Measurements from ENCODE around the gene RAC2. TPM values are rescaled to one million over a fixed set of nuclear protein-coding genes. Genes with fewer than 3 reads are reported as not detected.

Gene RAC2
- total and polyA plus RNA-seq, 9 of the 15 experiments (the other 6 are each of a cell fraction or from before 2014, with no cell fraction given), result 22.7 to 103 (median 43.3) TPM

DNA sequence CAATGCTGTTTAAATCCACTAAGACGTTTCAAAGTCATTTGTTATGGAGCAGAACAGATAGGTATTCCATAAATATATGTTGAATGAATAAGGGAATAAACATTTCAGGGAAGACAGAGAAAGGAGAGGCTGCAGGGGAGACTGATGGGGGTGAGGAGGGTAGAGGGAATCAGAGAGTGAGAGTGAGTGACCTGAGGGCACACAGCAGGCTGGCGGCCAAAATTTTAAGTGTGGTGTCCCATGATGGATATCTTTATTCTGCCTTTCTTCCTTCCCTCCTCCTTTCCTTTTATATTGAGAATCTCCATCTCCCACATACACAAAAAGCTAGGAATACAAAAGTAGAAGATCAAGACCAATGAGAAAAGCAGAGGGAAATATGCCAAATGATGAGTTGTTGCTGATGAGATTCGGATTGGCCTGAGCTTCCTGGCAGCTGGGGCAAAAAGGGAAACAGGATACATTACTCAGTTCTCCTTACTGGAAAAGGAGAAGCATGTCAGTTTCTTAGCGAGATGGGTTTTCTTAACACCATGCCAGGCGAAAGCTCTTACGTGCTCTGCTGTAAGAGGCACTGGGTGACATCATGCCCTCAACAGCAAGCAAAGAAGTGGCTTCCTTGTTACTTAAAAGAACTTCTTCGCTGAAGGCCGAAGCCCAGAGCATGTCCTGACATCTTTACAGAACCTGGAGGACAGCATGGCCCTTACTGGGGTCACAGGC, 27.0 kb upstream of the RAC2 start:
- no peak overlapping the region for H2AFZ ChIP-seq (ENCODE audit: low read depth, low read length)
- intact Hi-C loops (cut with micrococcal nuclease) (no loop called here), in situ Hi-C loops (cut with MboI) (no loop called here)
- no TSS peak for BruUV-seq (replicated peaks)
- DNase-seq (ENCODE audit: extremely low read depth in 1 of 4, low spot score in 3 of 4) (no peak), FAIRE-seq (peak; percentile 42), ATAC-seq (no peak)
- no peak overlapping the region for H3K4me3 ChIP-seq
- H3K9ac ChIP-seq (ENCODE audit: insufficient read depth in 1 of 2, low read depth in 2 of 2, low read length in 2 of 2), result no peak overlapping the region
- ChIA-PET POLR2A (interaction anchor here (0.6 to 0.8 kb wide), 2 partner anchors 10 to 470 kb away, joined by 3 read pairs; no protein-coding TSS in a partner anchor), CTCF (ENCODE audit: low intra/inter-chr PET ratio) (no interaction called here)
- peaks cover 16 to 24% of the 10 kb centered on the region in 2 experiments for H3K4me1 ChIP-seq (replicated peaks in 1 of 2; ENCODE audit: control insufficient read depth in 2 of 2, insufficient read depth in 2 of 2, low read length in 2 of 2)
- no peaks in the 10 kb centered on the region; a peak in 1 of 5 replicates for H3K27me3 ChIP-seq (ENCODE audit: control insufficient read depth in 2 of 2, insufficient read depth in 2 of 2, low read length in 2 of 2)
- H3K9me3 ChIP-seq (replicated peaks; ENCODE audit: control insufficient read depth, insufficient read depth, low read depth, low read length), result no peaks in the 10 kb centered on the region
- H3K36me3 ChIP-seq (ENCODE audit: control insufficient read depth, insufficient read depth, low read length), result no peaks in the 10 kb centered on the region
- H3K27ac ChIP-seq (ENCODE audit: extremely low read depth, low read depth, low read length), result no peak overlapping the region
- H4K20me1 ChIP-seq (replicated peaks; ENCODE audit: control insufficient read depth, insufficient read depth, low read length), result no peaks in the 10 kb centered on the region
- WGBS (ENCODE audit: insufficient coverage, low coverage, missing lambda C conversion rate), result 28% methylated on average over 8 of the region's 8 CpGs
- no peaks in the 10 kb centered on the region for H3K9me1 ChIP-seq (ENCODE audit: control insufficient read depth, insufficient read depth, low read length)
- no peak overlapping the region for H3K4me2 ChIP-seq (ENCODE audit: insufficient read depth, low read length)
- no peaks in the 10 kb centered on the region for H3K79me2 ChIP-seq (ENCODE audit: control insufficient read depth, insufficient read depth, low read length)
- no peak for TF ChIP-seq ZKSCAN3 (CRISPR knock-in tag; IDR thresholded peaks at IDR 0.05)
- TF ChIP-seq ZC3H8 (IDR thresholded peaks at IDR 0.05), result no peak
- TF ChIP-seq, protein P1, sequence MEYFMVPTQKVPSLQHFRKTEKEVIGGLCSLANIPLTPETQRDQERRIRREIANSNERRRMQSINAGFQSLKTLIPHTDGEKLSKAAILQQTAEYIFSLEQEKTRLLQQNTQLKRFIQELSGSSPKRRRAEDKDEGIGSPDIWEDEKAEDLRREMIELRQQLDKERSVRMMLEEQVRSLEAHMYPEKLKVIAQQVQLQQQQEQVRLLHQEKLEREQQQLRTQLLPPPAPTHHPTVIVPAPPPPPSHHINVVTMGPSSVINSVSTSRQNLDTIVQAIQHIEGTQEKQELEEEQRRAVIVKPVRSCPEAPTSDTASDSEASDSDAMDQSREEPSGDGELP (CRISPR knock-in tag; IDR thresholded peaks at IDR 0.05; ENCODE audit: borderline replicate concordance), result no peak
- no peak for TF ChIP-seq FOXK1 (CRISPR knock-in tag; IDR thresholded peaks at IDR 0.05; ENCODE audit: borderline replicate concordance)
- TF ChIP-seq ADNP (tag; IDR thresholded peaks at IDR 0.05), result no peak
- no peak for TF ChIP-seq HDAC2 (IDR thresholded peaks at IDR 0.05)
- TF ChIP-seq KDM1A (IDR thresholded peaks at IDR 0.05), result peak in 1 of 2 experiments; percentile 20; a peak in 1 of 4 replicates
- no peak for TF ChIP-seq PRPF4 (IDR thresholded peaks at IDR 0.05; ENCODE audit: insufficient read depth, low read depth, low read length, poor library complexity, severe bottlenecking)
- TF ChIP-seq HNRNPLL (IDR thresholded peaks at IDR 0.05; ENCODE audit: low read depth, low read length, poor library complexity, severe bottlenecking), result no peak
- TF ChIP-seq STAT5A (IDR thresholded peaks at IDR 0.05; ENCODE audit: borderline replicate concordance, low read length), result no peak
- TF ChIP-seq RBM25 (IDR thresholded peaks at IDR 0.05; ENCODE audit: low read depth, low read length, severe bottlenecking), result peak; percentile 75
- TF ChIP-seq KDM2B (CRISPR knock-in tag; IDR thresholded peaks at IDR 0.05), result no peak
- no peak for TF ChIP-seq RREB1 (CRISPR knock-in tag; IDR thresholded peaks at IDR 0.05)
- no peak for TF ChIP-seq KAT8 (IDR thresholded peaks at IDR 0.05; ENCODE audit: low read depth)
- TF ChIP-seq FOXM1 (IDR thresholded peaks at IDR 0.05; ENCODE audit: low read depth), result no peak
- TF ChIP-seq FOXM1 (CRISPR knock-in tag; IDR thresholded peaks at IDR 0.05; ENCODE audit: low read depth), result no peak
- peak; percentile 56 for TF ChIP-seq ZFP36 (IDR thresholded peaks at IDR 0.05; ENCODE audit: low read depth, low read length, partially characterized antibody)
- no peak for TF ChIP-seq CHD1 (IDR thresholded peaks at IDR 0.05; ENCODE audit: low read length)

Data from K562 (cell line).